ENCODE measurements around the gene PPIL4.

GRCh38 chr6:149480502-149481280 lies 65.2 kb downstream of the PPIL4 start:
- TF ChIP-seq CTCF (conservative IDR thresholded peaks at IDR 0.05; ENCODE audit: low read depth in 2 of 2) (no peak), REST (IDR thresholded peaks at IDR 0.05; ENCODE audit: unreplicated experiment) (no peak), CREB1 (CRISPR knock-in tag; IDR thresholded peaks at IDR 0.05; ENCODE audit: low read depth) (no peak), EZH2 (IDR thresholded peaks at IDR 0.05; ENCODE audit: low read depth, unreplicated experiment) (no peak), POLR2AphosphoS5 (IDR thresholded peaks at IDR 0.05; ENCODE audit: low read depth) (no peak), JUNB (IDR thresholded peaks at IDR 0.05; ENCODE audit: unreplicated experiment) (no peak), NANOG (IDR thresholded peaks at IDR 0.05; ENCODE audit: borderline replicate concordance) (no peak), ZNF331 (CRISPR knock-in tag; IDR thresholded peaks at IDR 0.05; ENCODE audit: low read depth) (no peak), ZNF114 (CRISPR knock-in tag; IDR thresholded peaks at IDR 0.05) (no peak), EZH2phosphoT487 (IDR thresholded peaks at IDR 0.05; ENCODE audit: unreplicated experiment) (no peak), STAT1 (IDR thresholded peaks at IDR 0.05; ENCODE audit: unreplicated experiment) (no peak), ETS1 (IDR thresholded peaks at IDR 0.05) (no peak)

All from GM23338 (cell line).